GM18499 (cell line): ENCODE results near the gene TEX13D.
"Not testable (repeated sequence)": the region's sequence is repeated elsewhere in the genome, so short reads cannot be mapped to it uniquely, and the experiment has no call there.

Experiments
- ATAC-seq: cut with Tn5 transposase; IDR thresholded peaks from one replicate; pipeline ENCODE4 v1.9.1; 2021; ENCODE audit warnings: moderate number of reproducible peaks; ENCODE audit not compliant: insufficient read depth, unreplicated experiment

The TEX13D gene

GRCh38 chrX:124332481-124333424 is at the start of gene TEX13D:
TSS of gene TEX13D (plus strand) at chrX:124332660. CDS start at chrX:124332918, 258 bp downstream.
- ATAC-seq = no peak

- ATAC-seq = no peak
Observed at GRCh38 chrX:124289443-124289842, 43.0 kb upstream of the TEX13D start.

GRCh38 chrX:124293810-124294209 is 38.6 kb upstream of the TEX13D start:
- ATAC-seq = no peak

DNA sequence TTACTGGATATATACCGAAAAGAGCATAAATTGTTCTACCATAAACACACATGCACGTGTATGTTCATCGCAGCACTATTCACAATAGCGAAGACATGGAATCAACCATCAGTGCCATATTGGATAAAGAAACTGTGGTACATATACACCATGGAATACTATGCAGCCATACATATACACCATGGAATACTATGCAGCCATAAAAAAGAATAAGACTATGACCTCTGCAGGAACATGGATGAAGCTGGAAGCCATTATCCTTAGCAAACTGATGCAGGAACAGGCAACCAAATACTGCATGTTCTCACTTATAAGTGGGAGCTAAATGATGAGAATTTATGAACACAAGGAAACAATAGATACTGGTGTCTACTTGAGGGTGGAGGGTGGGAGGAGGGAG is 33.1 kb upstream of the TEX13D start:
- ATAC-seq = not testable (repeated sequence)

DNA sequence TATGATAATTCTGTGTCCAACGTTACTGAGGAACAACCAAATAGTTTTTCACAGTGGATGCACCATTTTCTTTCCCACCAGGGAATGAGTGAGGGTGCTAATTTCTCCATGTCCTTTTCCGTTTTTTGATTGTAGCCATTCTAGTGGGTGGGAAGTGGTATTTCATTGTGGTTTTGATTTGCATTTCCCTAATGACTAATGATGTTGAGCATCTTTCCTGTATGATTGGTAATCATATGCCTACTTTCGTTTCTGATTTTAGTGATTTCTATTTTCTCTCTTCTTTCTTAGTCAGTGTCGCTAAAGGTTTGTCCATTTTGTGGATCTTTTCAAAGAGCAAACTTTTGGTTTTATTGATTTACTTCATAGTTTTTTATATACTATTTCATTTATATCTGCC is 32.1 kb upstream of the TEX13D start:
- no peak for ATAC-seq

DNA sequence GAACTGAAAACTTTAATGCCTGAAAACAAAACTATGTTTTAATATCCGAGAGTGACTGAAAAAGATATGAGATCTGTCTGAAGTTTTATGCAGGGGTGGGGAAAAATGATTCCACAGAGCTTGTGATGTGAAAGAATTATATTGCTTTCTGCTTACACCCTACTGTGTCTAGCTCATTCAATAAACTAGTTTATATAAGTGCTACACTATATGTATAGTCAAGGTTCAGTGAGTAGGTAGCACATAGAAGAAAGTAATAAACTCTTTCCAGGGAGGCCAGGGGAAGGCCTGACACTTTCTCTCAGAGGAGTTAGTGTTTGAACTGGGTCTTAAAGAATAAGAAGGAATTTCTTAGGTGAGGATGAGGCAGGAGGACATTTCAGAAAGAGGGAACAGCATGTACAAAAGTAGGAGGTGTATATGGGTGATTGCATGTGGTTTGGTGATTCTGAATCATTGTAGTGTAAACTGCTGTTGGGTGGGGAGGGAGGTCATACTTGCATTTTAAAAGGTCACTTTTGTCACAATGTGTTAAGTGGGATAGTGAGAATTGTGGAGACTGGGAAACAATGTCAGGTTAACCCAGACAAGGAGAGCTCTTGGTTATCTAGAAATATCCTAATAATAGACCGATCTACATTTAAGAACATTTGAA is 25.1 kb upstream of the TEX13D start:
- no peak for ATAC-seq

DNA sequence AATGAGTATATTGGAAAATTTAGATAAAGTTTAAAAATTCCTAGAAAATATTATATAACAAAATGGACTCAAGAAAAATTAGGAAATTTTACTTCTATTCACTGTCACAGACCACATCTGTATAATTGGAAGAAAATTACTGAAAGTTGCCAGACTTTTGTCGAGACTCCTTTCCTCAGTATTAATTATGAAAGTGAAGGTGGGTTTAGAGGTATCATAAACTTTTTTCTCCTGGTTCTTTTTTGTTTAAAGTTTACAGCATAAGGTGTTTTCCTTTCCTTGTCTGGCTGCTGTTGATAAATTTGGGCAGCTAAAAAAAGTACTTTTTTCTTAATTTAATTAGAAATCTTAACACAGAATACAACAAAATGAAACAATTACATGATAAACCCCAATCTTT is 6.7 kb upstream of the TEX13D start:
- ATAC-seq = no peak

DNA sequence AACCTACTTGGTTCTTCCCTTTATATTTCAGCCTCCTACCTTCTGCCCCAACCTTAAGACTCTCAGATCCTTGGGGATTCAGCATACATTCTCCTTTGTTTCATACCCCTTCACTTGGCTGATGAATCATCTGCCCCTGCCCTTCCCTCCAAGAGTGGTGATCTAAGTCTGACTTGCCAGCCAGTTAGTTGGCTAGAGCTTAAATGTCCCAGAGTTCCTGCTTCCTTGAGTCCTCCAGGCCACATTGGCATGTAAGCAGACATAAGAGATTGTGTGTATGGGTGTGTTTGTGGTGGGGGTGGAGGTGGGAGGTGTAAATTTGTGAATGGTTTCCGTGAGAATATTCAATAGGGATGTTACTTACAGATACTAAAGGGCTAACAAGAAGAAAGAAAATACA is 3.7 kb upstream of the TEX13D start:
- no peak for ATAC-seq

DNA sequence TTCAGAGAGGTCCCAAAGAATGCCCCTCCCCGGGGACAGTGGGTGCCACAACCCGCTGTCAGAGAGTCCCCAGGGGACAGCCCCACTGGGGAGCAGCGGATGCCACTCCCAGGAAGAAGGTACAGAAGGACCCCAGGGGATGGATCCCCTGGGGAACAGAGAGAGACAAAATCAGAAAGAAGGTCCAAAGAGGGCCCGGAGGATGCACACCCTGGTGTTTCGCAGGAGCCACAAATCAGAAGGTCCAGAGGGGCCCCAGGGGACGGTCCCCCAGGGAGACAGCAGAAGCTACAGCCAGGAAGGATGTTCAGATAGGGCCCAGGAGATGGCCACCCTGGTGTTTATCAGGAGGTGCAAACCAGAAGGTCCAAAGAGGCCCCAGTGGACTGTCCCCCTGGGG is 1.4 kb downstream of the TEX13D start:
- no peak for ATAC-seq

GRCh38 chrX:124334555-124334954 is 2.1 kb downstream of the TEX13D start:
- not testable (repeated sequence) for ATAC-seq

DNA sequence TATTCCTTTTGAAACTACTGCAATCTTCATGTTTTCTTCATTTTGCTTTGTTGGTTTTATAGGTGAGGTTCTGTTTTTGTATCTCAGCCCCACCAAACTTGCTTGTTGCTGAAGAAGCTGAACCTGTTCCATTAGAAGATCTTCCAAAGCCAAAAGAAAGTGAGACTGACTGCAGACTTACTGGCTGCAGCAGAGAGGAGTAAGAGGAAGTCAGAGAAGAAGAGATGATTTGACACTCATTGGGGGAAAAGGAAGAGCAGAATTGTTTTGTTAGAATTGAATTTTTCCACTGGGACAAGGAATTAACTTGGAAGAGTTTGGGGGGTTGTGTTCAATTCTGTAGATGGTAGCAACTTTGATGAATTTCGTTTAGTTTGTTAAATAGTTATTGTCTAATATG is 3.1 kb downstream of the TEX13D start:
- ATAC-seq = no peak

DNA sequence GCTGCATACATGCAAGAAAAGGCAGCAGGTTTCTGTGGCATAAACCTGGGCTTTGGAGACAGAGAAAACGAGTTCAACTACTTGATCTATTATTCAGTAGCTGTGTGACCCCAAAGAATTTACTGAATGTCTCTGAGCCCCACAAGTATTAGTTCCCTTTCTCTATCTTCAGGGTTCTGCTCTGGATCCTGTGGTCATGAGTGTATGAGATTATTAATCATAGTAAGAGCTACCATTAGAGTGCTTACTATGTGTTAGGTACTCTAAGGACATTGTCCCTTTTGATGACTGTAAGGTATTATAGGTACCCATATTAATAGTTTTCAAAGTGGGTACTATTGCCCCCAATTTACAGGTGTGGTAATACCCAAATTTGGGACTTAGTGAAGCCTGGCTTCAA is 5.5 kb downstream of the TEX13D start:
- no peak for ATAC-seq

DNA sequence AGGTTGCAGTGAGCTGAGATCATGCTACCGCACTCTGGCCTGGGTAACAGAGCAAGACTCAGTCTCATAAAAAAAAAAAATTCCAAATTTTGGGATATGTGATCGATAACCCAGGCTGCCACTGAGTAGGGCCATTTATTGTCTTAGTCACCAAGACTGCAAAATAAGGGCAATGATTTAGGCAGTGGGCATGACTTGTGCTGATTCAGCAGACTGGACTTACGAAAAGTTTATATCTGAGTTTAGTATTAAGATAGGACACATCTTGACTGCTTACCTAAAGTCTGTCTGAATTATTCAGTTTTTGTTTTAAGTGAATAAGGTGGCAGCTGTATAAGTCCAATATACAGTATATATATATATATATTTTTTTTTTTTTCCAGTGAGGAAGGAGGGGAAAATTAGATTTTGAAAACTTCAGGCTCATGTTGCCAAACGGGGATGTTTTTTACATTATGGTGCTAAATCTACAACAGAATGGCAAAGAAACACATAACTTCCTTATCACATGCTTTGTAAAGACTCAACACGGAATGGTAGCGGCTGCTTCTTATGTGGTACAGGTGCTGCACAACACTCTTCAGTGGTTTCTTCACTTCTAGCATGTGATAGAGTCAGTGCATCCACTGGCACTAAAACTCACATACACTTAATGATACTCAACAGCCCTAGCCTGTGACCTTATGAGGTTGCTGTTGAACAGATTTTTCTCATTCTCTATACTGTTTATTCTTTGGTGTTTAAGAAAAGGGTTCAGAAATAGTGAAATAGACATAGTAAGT is 6.5 kb downstream of the TEX13D start:
- no peak for ATAC-seq

DNA sequence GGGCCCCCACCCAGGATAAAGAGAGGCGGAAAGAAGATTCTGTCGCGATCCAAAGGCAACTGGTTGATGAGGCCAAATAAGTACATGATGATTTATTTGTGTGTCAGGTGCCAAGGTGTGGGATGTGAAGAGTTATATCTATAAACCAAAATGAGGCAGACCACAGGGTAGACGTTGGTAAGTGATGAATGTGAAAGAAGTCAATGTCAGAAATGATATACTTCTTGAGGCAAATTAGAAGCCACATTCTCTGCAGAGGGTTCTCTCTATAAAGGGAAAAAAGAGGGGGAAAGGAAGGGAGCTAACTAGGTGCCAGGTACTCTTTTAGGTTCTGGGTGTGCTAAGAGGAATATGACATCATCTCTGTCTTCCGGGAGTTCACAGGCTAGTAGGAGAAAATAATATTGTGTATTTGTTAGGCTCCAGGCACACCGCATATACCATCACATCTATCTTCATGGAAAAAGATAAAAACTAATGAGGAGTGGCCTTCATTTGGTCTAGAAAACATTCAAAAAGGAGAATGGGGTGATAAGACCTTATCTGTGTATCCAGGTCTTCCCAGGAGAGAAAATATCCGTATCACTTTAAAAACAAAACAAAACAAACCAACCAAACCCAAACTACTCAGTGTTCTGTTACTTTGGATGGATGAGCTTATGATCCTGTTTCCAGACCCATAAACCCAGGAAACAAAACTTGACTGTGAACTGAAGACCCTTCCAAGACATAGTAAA is 9.1 kb downstream of the TEX13D start:
- ATAC-seq = no peak

- ATAC-seq = no peak
Observed at GRCh38 chrX:124342174-124342867, 9.9 kb downstream of the TEX13D start.

- ATAC-seq = no peak
Observed at GRCh38 chrX:124343016-124343415, 10.6 kb downstream of the TEX13D start.

- no peak for ATAC-seq
Observed at GRCh38 chrX:124344246-124344645, 11.8 kb downstream of the TEX13D start.

- no peak for ATAC-seq
Observed at GRCh38 chrX:124346117-124346876, 13.8 kb downstream of the TEX13D start, which contains the start of gene SH2D1A. TSS of gene SH2D1A (plus strand) at chrX:124346563. CDS start at chrX:124346643, 80 bp downstream.

- ATAC-seq = no peak
Observed at GRCh38 chrX:124346877-124347241, 14.4 kb downstream of the TEX13D start.
